ENCODE data around the gene E2F7.

The E2F7 gene

GRCh38 chr12:77065361-77066204 lies at the start of gene E2F7:
E2F7 (minus strand) TSS chr12:77065569; CDS start chr12:77064635, 934 bp downstream.
- no peak for TF ChIP-seq CTCF (IDR thresholded peaks at IDR 0.05; ENCODE audit: control insufficient read depth, insufficient read depth, low read depth, low read length, missing control alignments)
- DNase-seq (ENCODE audit: low read depth), result peak; percentile 51
- peak within 1 kb of the TSS; percentile 69 for H3K4me3 ChIP-seq (ENCODE audit: control insufficient read depth, low read depth, low read length)

GRCh38 chr12:77113971-77114370 lies 48.6 kb upstream of the E2F7 start:
- no peak for DNase-seq (ENCODE audit: low read depth)
- TF ChIP-seq CTCF (IDR thresholded peaks at IDR 0.05; ENCODE audit: control insufficient read depth, insufficient read depth, low read depth, low read length, missing control alignments), result no peak
- H3K4me3 ChIP-seq (ENCODE audit: control insufficient read depth, low read depth, low read length), result no peak overlapping the region

- TF ChIP-seq CTCF (IDR thresholded peaks at IDR 0.05; ENCODE audit: control insufficient read depth, insufficient read depth, low read depth, low read length, missing control alignments), result no peak
- no peak overlapping the region for H3K4me3 ChIP-seq (ENCODE audit: control insufficient read depth, low read depth, low read length)
- no peak for DNase-seq (ENCODE audit: low read depth)
These were observed 43.3 kb upstream of the E2F7 start for GRCh38 chr12:77108707-77109106.

- H3K4me3 ChIP-seq (ENCODE audit: control insufficient read depth, low read depth, low read length), result no peak overlapping the region
- no peak for DNase-seq (ENCODE audit: low read depth)
- no peak for TF ChIP-seq CTCF (IDR thresholded peaks at IDR 0.05; ENCODE audit: control insufficient read depth, insufficient read depth, low read depth, low read length, missing control alignments)
These were observed 41.8 kb upstream of the E2F7 start for GRCh38 chr12:77107121-77107520.

- no peak for TF ChIP-seq CTCF (IDR thresholded peaks at IDR 0.05; ENCODE audit: control insufficient read depth, insufficient read depth, low read depth, low read length, missing control alignments)
- DNase-seq (ENCODE audit: low read depth), result no peak
- no peak overlapping the region for H3K4me3 ChIP-seq (ENCODE audit: control insufficient read depth, low read depth, low read length)
These were observed 39.4 kb upstream of the E2F7 start for GRCh38 chr12:77104792-77105191.

GRCh38 chr12:77104286-77104685 lies 38.9 kb upstream of the E2F7 start:
- H3K4me3 ChIP-seq (ENCODE audit: control insufficient read depth, low read depth, low read length), result no peak overlapping the region
- TF ChIP-seq CTCF (IDR thresholded peaks at IDR 0.05; ENCODE audit: control insufficient read depth, insufficient read depth, low read depth, low read length, missing control alignments), result no peak
- no peak for DNase-seq (ENCODE audit: low read depth)
